ENCODE data around the gene GPC6. TPM values are rescaled to one million over a fixed set of nuclear protein-coding genes. Genes with fewer than 3 reads are reported as not detected.

Gene GPC6
- total RNA-seq, 1 experiment from 2014 or later = not detected

GRCh38 chr13:93903909-93904308, 677.3 kb downstream of the GPC6 start:
- no peak for DNase-seq (ENCODE audit: low spot score)

GRCh38 chr13:93915269-93915809, 688.7 kb downstream of the GPC6 start:
- DNase-seq (ENCODE audit: low spot score) = no peak

- no peak for DNase-seq (ENCODE audit: low spot score)
These were observed 695.7 kb downstream of the GPC6 start for GRCh38 chr13:93922063-93922855.

- no peak for DNase-seq (ENCODE audit: low spot score)
These were observed 699.4 kb downstream of the GPC6 start for GRCh38 chr13:93925990-93926389.

GRCh38 chr13:93926425-93926824, 699.8 kb downstream of the GPC6 start:
- no peak for DNase-seq (ENCODE audit: low spot score)

GRCh38 chr13:93927431-93927830, 700.8 kb downstream of the GPC6 start:
- DNase-seq (ENCODE audit: low spot score) = no peak

- DNase-seq (ENCODE audit: low spot score) = no peak
These were observed 706.3 kb downstream of the GPC6 start for GRCh38 chr13:93932901-93933300.

GRCh38 chr13:93936901-93937300, 710.3 kb downstream of the GPC6 start:
- no peak for DNase-seq (ENCODE audit: low spot score)

- DNase-seq (ENCODE audit: low spot score) = no peak
These were observed 714.8 kb downstream of the GPC6 start for GRCh38 chr13:93941444-93941843.

- DNase-seq (ENCODE audit: low spot score) = no peak
These were observed 715.4 kb downstream of the GPC6 start for GRCh38 chr13:93942016-93942415.

- DNase-seq (ENCODE audit: low spot score) = no peak
These were observed 719.0 kb downstream of the GPC6 start for GRCh38 chr13:93945621-93946020.

GRCh38 chr13:93946994-93947393, 720.4 kb downstream of the GPC6 start:
- no peak for DNase-seq (ENCODE audit: low spot score)

- no peak for DNase-seq (ENCODE audit: low spot score)
These were observed 721.0 kb downstream of the GPC6 start for GRCh38 chr13:93947651-93948050.

GRCh38 chr13:93948162-93948922, 721.7 kb downstream of the GPC6 start:
- no peak for DNase-seq (ENCODE audit: low spot score)

GRCh38 chr13:93951108-93951507, 724.5 kb downstream of the GPC6 start:
- DNase-seq (ENCODE audit: low spot score) = no peak

- no peak for DNase-seq (ENCODE audit: low spot score)
These were observed 725.3 kb downstream of the GPC6 start for GRCh38 chr13:93951951-93952350.

GRCh38 chr13:93953841-93954240, 727.2 kb downstream of the GPC6 start:
- no peak for DNase-seq (ENCODE audit: low spot score)

- no peak for DNase-seq (ENCODE audit: low spot score)
These were observed 729.3 kb downstream of the GPC6 start for GRCh38 chr13:93955904-93956303.

- no peak for DNase-seq (ENCODE audit: low spot score)
These were observed 729.8 kb downstream of the GPC6 start for GRCh38 chr13:93956426-93956825.

- DNase-seq (ENCODE audit: low spot score) = no peak
These were observed 730.8 kb downstream of the GPC6 start for GRCh38 chr13:93957371-93957770.

- no peak for DNase-seq (ENCODE audit: low spot score)
These were observed 733.4 kb downstream of the GPC6 start for GRCh38 chr13:93959796-93960533.
